Urinary bladder (tissue), 2 donors: ENCODE data around the gene SLC5A2. TPM values are rescaled to one million over a fixed set of nuclear protein-coding genes. Genes with fewer than 3 reads are reported as not detected.

Source experiments
- polyA plus RNA-seq: library from polyadenylated mRNA; stranded (reverse); fragments of 200-250 nt; gene quantifications from one replicate; pipeline ENCODE4 v1.2.3, GENCODE V29; 2013
- total RNA-seq: library from RNA; depleted of rRNA; stranded (reverse); fragments of >200 nt; gene quantifications from one replicate; pipeline ENCODE4 v1.2.3, GENCODE V29; 2014
- donor health status: healthy.

The SLC5A2 gene
- total and polyA plus RNA-seq, 2 donors, result 0.42 to 2.8 TPM

Other genes starting within 250 kb of the SLC5A2 start
- 6.9 TPM for gene ITGAM, start 223.1 kb upstream of the SLC5A2 start, total RNA-seq
- 6.5 TPM for gene ITGAM, start 223.1 kb upstream of the SLC5A2 start, polyA plus RNA-seq
- gene ITGAX, start 127.9 kb upstream of the SLC5A2 start, total RNA-seq, result 2.2 TPM
- 3.3 TPM for gene ITGAX, start 127.9 kb upstream of the SLC5A2 start, polyA plus RNA-seq
- gene ITGAD, start 89.8 kb upstream of the SLC5A2 start, total RNA-seq, result 0.21 TPM
- 0.05 TPM for gene ITGAD, start 89.8 kb upstream of the SLC5A2 start, polyA plus RNA-seq
- gene COX6A2, start 54.8 kb upstream of the SLC5A2 start, total RNA-seq, result not detected
- gene COX6A2, start 54.8 kb upstream of the SLC5A2 start, polyA plus RNA-seq, result not detected
- gene ZNF843, start 40.3 kb upstream of the SLC5A2 start, total RNA-seq, result 0.79 TPM
- gene ZNF843, start 40.3 kb upstream of the SLC5A2 start, polyA plus RNA-seq, result 0.76 TPM
- gene ARMC5, start 23.6 kb upstream of the SLC5A2 start, total RNA-seq, result 5.4 TPM
- 13.1 TPM for gene ARMC5, start 23.6 kb upstream of the SLC5A2 start, polyA plus RNA-seq
- 76.2 TPM for gene TGFB1I1, start 11.0 kb upstream of the SLC5A2 start, total RNA-seq
- 341 TPM for gene TGFB1I1, start 11.0 kb upstream of the SLC5A2 start, polyA plus RNA-seq
- gene RUSF1, start 25.3 kb downstream of the SLC5A2 start, total RNA-seq, result 59.4 TPM
- gene RUSF1, start 25.3 kb downstream of the SLC5A2 start, polyA plus RNA-seq, result 59.4 TPM
- gene AHSP, start 44.8 kb downstream of the SLC5A2 start, total RNA-seq, result 9.2 TPM
- gene AHSP, start 44.8 kb downstream of the SLC5A2 start, polyA plus RNA-seq, result not detected